ENCODE measurements around the gene HPN. TPM values are rescaled to one million over a fixed set of nuclear protein-coding genes. Genes with fewer than 3 reads are reported as not detected.

Gene HPN
- total and polyA plus RNA-seq, 2 of the 13 experiments (the other 11 are each of a cell fraction or from before 2014, with no cell fraction given) = 46.7 to 261 TPM

DNA sequence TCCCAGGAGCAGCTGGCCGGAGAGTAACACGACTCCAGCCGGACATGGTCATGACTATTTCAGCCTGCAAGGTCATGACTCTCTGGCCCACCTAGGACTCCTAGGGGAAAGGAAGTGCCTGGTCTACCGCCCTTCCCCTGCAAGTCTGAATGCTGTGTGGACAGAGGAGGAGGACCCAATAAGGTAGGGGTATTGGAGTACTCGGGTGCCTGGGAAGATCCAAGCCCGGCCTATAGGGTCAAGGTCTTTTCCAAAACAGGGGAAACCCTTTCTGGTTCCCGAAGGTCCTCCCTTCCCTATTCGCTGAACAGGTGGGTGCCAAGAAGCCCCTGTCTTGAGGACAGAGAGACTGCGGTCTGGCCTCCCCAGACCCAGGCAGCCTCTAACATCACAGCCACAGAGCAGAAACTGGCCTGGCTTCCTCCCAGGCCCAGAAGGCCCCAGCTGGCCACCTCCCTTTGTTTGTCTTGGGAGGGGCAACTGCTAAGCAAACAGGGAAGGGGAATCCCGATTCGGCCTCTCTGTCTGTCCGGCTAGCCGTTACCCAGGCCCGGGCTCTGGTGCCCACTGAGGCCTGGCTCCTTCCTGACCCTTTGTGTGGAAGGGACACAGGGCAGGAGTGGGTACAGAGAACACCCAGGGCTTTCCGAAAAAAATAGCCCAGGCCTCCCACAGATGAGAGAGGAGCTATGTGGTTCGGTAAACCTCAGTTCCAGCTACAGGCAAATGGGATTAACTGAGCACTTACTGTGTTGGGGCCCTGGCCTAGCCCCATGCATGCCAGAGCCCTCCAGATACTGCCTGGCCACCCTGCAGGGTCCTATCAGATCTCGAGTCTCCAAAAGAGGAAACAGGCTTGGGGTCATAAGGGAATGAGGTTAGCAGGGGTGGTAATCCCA lies 46.6 kb upstream of the HPN start (continued):
- TF ChIP-seq, protein P1, sequence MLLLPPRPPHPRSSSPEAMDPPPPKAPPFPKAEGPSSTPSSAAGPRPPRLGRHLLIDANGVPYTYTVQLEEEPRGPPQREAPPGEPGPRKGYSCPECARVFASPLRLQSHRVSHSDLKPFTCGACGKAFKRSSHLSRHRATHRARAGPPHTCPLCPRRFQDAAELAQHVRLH (CRISPR knock-in tag; IDR thresholded peaks at IDR 0.05; ENCODE audit: borderline replicate concordance, low read depth) = peak; percentile 62; the same call in 1 of the 2 replicates
- TF ChIP-seq BCL6 (CRISPR knock-in tag; IDR thresholded peaks at IDR 0.05) (peak; percentile 86), ZFP82 (CRISPR knock-in tag; IDR thresholded peaks at IDR 0.05; ENCODE audit: borderline replicate concordance) (no peak), CHCHD3 (CRISPR knock-in tag; IDR thresholded peaks at IDR 0.05) (no peak), TCF12 (IDR thresholded peaks at IDR 0.05) (no peak), TCF12 (CRISPR knock-in tag; IDR thresholded peaks at IDR 0.05) (peak; percentile 88), ZNF547 (CRISPR knock-in tag; IDR thresholded peaks at IDR 0.05) (no peak), ZNF570 (CRISPR knock-in tag; IDR thresholded peaks at IDR 0.05; ENCODE audit: borderline replicate concordance) (no peak), ZNF660 (CRISPR knock-in tag; IDR thresholded peaks at IDR 0.05; ENCODE audit: borderline replicate concordance, low read depth) (no peak), NFYC (CRISPR knock-in tag; IDR thresholded peaks at IDR 0.05) (peak; percentile 49), DNMT1 (CRISPR knock-in tag; IDR thresholded peaks at IDR 0.05) (no peak), NR3C1 (CRISPR knock-in tag; IDR thresholded peaks at IDR 0.05) (no peak), JARID2 (CRISPR knock-in tag; IDR thresholded peaks at IDR 0.05; ENCODE audit: insufficient replicate concordance) (no peak), HOXA5 (CRISPR knock-in tag; IDR thresholded peaks at IDR 0.05) (peak; percentile 62; the same call in 1 of the 2 replicates), ZNF644 (CRISPR knock-in tag; IDR thresholded peaks at IDR 0.05; ENCODE audit: low read depth) (no peak), ARNT2 (CRISPR knock-in tag; IDR thresholded peaks at IDR 0.05; ENCODE audit: low read depth) (no peak), HCFC1 (IDR thresholded peaks at IDR 0.05; ENCODE audit: low read depth, low read length) (no peak), ZNF496 (CRISPR knock-in tag; IDR thresholded peaks at IDR 0.05; ENCODE audit: insufficient replicate concordance) (no peak), SMYD3 (CRISPR knock-in tag; IDR thresholded peaks at IDR 0.05) (peak; percentile 60; the same call in 1 of the 2 replicates), TBP (CRISPR knock-in tag; IDR thresholded peaks at IDR 0.05) (no peak), MAZ (IDR thresholded peaks at IDR 0.05; ENCODE audit: borderline replicate concordance, low read depth, low read length) (peak; percentile 83), MAZ (CRISPR knock-in tag; IDR thresholded peaks at IDR 0.05; ENCODE audit: low read depth) (peak; percentile 56; the same call in 1 of the 2 replicates)
- TF ChIP-seq, protein P2, sequence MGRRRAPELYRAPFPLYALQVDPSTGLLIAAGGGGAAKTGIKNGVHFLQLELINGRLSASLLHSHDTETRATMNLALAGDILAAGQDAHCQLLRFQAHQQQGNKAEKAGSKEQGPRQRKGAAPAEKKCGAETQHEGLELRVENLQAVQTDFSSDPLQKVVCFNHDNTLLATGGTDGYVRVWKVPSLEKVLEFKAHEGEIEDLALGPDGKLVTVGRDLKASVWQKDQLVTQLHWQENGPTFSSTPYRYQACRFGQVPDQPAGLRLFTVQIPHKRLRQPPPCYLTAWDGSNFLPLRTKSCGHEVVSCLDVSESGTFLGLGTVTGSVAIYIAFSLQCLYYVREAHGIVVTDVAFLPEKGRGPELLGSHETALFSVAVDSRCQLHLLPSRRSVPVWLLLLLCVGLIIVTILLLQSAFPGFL (CRISPR knock-in tag; IDR thresholded peaks at IDR 0.05) = no peak
- TF ChIP-seq, protein P3, sequence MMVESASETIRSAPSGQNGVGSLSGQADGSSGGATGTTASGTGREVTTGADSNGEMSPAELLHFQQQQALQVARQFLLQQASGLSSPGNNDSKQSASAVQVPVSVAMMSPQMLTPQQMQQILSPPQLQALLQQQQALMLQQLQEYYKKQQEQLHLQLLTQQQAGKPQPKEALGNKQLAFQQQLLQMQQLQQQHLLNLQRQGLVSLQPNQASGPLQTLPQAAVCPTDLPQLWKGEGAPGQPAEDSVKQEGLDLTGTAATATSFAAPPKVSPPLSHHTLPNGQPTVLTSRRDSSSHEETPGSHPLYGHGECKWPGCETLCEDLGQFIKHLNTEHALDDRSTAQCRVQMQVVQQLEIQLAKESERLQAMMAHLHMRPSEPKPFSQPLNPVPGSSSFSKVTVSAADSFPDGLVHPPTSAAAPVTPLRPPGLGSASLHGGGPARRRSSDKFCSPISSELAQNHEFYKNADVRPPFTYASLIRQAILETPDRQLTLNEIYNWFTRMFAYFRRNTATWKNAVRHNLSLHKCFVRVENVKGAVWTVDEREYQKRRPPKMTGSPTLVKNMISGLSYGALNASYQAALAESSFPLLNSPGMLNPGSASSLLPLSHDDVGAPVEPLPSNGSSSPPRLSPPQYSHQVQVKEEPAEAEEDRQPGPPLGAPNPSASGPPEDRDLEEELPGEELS (CRISPR knock-in tag; IDR thresholded peaks at IDR 0.05) = peak; percentile 78
- TF ChIP-seq, protein P4, sequence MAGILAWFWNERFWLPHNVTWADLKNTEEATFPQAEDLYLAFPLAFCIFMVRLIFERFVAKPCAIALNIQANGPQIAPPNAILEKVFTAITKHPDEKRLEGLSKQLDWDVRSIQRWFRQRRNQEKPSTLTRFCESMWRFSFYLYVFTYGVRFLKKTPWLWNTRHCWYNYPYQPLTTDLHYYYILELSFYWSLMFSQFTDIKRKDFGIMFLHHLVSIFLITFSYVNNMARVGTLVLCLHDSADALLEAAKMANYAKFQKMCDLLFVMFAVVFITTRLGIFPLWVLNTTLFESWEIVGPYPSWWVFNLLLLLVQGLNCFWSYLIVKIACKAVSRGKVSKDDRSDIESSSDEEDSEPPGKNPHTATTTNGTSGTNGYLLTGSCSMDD (CRISPR knock-in tag; IDR thresholded peaks at IDR 0.05) = no peak
- TF ChIP-seq, protein P5, sequence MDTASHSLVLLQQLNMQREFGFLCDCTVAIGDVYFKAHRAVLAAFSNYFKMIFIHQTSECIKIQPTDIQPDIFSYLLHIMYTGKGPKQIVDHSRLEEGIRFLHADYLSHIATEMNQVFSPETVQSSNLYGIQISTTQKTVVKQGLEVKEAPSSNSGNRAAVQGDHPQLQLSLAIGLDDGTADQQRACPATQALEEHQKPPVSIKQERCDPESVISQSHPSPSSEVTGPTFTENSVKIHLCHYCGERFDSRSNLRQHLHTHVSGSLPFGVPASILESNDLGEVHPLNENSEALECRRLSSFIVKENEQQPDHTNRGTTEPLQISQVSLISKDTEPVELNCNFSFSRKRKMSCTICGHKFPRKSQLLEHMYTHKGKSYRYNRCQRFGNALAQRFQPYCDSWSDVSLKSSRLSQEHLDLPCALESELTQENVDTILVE (CRISPR knock-in tag; IDR thresholded peaks at IDR 0.05) = peak; percentile 73; the same call in 1 of the 2 replicates
